Breast epithelium (tissue), 3 donors: Measurements from ENCODE around the gene VPS18.

Experiments
- POLR2A ChIP-seq: fragments of 450-650 bp; IDR thresholded peaks from one replicate; pipeline ENCODE4 v1.6.1; 2016; ENCODE audit warnings: antibody characterized with exemption, mild to moderate bottlenecking, moderate library complexity
- TF ChIP-seq, protein P1 (sequence below), 3 donors: fragments of 450-650 bp; IDR thresholded peaks; one replicate each; pipeline ENCODE4 v1.5.1; 2016 to 2017; ENCODE audit warnings: antibody characterized with exemption in 3 of 3, mild to moderate bottlenecking in 3 of 3, moderate library complexity in 3 of 3

DNA sequence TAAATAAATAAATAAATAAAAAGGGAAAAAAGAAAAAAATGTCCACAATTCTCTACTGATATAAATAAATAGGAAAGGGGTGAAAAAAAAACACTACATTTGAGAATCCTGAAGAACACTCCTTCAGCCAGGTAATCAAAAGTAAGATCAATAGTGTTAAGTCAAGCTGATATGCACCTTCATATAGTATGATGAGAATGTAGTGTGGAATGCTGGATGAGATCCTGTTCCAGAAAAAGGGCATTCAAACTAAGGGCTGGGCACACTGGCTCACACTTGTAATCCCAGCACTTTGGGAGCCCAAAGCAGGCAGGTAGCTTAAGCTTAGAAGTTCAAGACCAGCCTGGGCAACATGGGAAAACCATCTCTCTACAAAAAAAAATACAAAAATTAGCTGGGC, 5.1 kb upstream of the VPS18 start:
- no peak for TF ChIP-seq POLR2A
- TF ChIP-seq, protein P1, sequence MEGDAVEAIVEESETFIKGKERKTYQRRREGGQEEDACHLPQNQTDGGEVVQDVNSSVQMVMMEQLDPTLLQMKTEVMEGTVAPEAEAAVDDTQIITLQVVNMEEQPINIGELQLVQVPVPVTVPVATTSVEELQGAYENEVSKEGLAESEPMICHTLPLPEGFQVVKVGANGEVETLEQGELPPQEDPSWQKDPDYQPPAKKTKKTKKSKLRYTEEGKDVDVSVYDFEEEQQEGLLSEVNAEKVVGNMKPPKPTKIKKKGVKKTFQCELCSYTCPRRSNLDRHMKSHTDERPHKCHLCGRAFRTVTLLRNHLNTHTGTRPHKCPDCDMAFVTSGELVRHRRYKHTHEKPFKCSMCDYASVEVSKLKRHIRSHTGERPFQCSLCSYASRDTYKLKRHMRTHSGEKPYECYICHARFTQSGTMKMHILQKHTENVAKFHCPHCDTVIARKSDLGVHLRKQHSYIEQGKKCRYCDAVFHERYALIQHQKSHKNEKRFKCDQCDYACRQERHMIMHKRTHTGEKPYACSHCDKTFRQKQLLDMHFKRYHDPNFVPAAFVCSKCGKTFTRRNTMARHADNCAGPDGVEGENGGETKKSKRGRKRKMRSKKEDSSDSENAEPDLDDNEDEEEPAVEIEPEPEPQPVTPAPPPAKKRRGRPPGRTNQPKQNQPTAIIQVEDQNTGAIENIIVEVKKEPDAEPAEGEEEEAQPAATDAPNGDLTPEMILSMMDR (IDR thresholded peaks at IDR 0.05) = no peak
